ENCODE results near the gene CCM2. TPM values are rescaled to one million over a fixed set of nuclear protein-coding genes. Genes with fewer than 3 reads are reported as not detected.

CCM2 gene
- total RNA-seq, 4 donors from 2014 or later = 35.8 to 62.0 (median 51.9) TPM

GRCh38 chr7:44986218-44987053 lies 13.6 kb upstream of the CCM2 start:
- Histone ChIP-seq H3K4me1 (peaks cover 0 to 36% (median 12%) of the 10 kb centered on the region in 3 donors), H3K4me3 (peak overlapping the region; percentile 62 to 65), H3K36me3 (peaks cover 0 to 42% of the 10 kb centered on the region in 2 donors), H3K9me3 (no peaks in the 10 kb centered on the region), H3K27ac (peak overlapping the region; percentile 94 to 97 (median 96)), H3K27me3 (no peaks in the 10 kb centered on the region)
- WGBS, 2 donors (ENCODE audit: low coverage in 1 of 2) = 1 to 3% methylated on average over 14 to 15 of the region's 68 CpGs
- ATAC-seq = peak; percentile 98
- TF ChIP-seq POLR2AphosphoS5 (IDR thresholded peaks at IDR 0.05) (peak; percentile 98), POLR2A (IDR thresholded peaks at IDR 0.05) (peak; percentile 90 to 94), EP300 (IDR thresholded peaks at IDR 0.05) (no peak)

DNA sequence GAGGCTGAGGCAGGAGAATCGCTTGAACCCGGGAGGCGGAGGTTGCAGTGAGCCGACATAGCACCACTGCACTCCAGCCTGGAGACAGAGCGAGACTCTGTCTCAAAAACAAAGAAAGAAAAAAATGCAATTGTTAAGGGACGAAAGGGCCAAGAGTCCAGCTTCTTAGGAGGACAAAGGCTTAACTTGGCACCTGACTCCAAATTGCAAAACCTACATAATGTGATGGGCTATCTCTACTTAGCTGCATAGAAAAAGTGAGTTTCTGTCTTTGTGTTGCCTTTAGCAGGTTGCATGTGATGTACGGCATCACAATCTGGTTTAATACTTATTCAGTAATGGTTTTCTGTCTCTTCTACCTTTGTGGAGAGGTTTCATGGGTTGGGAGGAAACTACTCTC lies 12.5 kb upstream of the CCM2 start:
- ATAC-seq = no peak
- Histone ChIP-seq H3K36me3 (peaks cover 0 to 32% of the 10 kb centered on the region in 2 donors), H3K4me1 (peaks cover 0 to 35% (median 12%) of the 10 kb centered on the region in 3 donors), H3K27ac (peak overlapping the region in 3 of 4 donors; percentile 94 to 96 (median 95)), H3K9me3 (no peaks in the 10 kb centered on the region), H3K4me3 (peak overlapping the region in 1 of 2 donors; percentile 62), H3K27me3 (no peaks in the 10 kb centered on the region)
- WGBS, 2 donors (ENCODE audit: low coverage in 1 of 2) = 80 to 100% methylated on average over 3 to 7 of the region's 7 CpGs
- TF ChIP-seq EP300 (IDR thresholded peaks at IDR 0.05) (no peak), POLR2A (IDR thresholded peaks at IDR 0.05) (no peak), POLR2AphosphoS5 (IDR thresholded peaks at IDR 0.05) (no peak)
- TF ChIP-seq, protein P1, sequence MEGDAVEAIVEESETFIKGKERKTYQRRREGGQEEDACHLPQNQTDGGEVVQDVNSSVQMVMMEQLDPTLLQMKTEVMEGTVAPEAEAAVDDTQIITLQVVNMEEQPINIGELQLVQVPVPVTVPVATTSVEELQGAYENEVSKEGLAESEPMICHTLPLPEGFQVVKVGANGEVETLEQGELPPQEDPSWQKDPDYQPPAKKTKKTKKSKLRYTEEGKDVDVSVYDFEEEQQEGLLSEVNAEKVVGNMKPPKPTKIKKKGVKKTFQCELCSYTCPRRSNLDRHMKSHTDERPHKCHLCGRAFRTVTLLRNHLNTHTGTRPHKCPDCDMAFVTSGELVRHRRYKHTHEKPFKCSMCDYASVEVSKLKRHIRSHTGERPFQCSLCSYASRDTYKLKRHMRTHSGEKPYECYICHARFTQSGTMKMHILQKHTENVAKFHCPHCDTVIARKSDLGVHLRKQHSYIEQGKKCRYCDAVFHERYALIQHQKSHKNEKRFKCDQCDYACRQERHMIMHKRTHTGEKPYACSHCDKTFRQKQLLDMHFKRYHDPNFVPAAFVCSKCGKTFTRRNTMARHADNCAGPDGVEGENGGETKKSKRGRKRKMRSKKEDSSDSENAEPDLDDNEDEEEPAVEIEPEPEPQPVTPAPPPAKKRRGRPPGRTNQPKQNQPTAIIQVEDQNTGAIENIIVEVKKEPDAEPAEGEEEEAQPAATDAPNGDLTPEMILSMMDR (IDR thresholded peaks at IDR 0.05) = no peak

GRCh38 chr7:44987996-44988395 lies 12.0 kb upstream of the CCM2 start:
- Histone ChIP-seq H3K9me3 (no peaks in the 10 kb centered on the region), H3K27me3 (no peaks in the 10 kb centered on the region), H3K36me3 (peaks cover 0 to 26% of the 10 kb centered on the region in 2 donors), H3K4me3 (no peak overlapping the region), H3K4me1 (peaks cover 0 to 35% (median 12%) of the 10 kb centered on the region in 3 donors), H3K27ac (no peak overlapping the region)
- ATAC-seq = no peak
- 80 to 86% methylated on average over 6 to 7 of the region's 10 CpGs for WGBS, 2 donors (ENCODE audit: low coverage in 1 of 2)
- TF ChIP-seq, protein P1 (IDR thresholded peaks at IDR 0.05) = no peak
- TF ChIP-seq POLR2AphosphoS5 (IDR thresholded peaks at IDR 0.05) (no peak), POLR2A (IDR thresholded peaks at IDR 0.05) (no peak), EP300 (IDR thresholded peaks at IDR 0.05) (no peak)

- peaks cover 0 to 19% of the 10 kb centered on the region in 2 donors for H3K36me3 ChIP-seq
These were observed 11.3 kb upstream of the CCM2 start for GRCh38 chr7:44988701-44989100.

DNA sequence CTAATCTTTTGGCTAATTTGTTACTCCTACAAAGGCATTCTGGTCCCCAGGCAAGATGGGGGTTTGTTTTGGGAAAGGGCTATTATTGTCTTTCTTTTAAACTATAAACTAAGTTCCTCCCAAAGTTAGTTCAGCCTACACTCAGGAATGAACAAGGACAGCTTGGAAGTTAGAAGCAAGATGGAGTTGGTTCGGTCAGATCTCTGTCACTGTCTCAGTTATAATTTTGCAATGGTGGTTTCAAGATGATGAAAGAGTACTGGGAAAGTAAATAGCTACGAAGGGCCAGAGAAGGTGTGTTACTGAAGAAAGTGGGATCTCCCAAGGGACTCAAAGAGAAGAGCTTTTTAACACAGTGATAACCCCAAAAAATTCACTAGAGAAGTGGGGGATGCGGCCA lies 10.9 kb upstream of the CCM2 start:
- TF ChIP-seq, protein P1 (IDR thresholded peaks at IDR 0.05) = no peak
- TF ChIP-seq EP300 (IDR thresholded peaks at IDR 0.05) (no peak), POLR2A (IDR thresholded peaks at IDR 0.05) (no peak), POLR2AphosphoS5 (IDR thresholded peaks at IDR 0.05) (no peak)
- 86 to 94% methylated on average over 2 to 3 of the region's 3 CpGs for WGBS, 2 donors (ENCODE audit: low coverage in 1 of 2)
- H3K27me3 ChIP-seq = no peaks in the 10 kb centered on the region
- H3K27ac ChIP-seq = no peak overlapping the region
- ATAC-seq = no peak
- H3K4me1 ChIP-seq = peaks cover 0 to 30% (median 12%) of the 10 kb centered on the region in 3 donors
- H3K9me3 ChIP-seq = no peaks in the 10 kb centered on the region
- H3K4me3 ChIP-seq = no peak overlapping the region
- peaks cover 0 to 15% of the 10 kb centered on the region in 2 donors for H3K36me3 ChIP-seq

More at GRCh38 chr7:44988701-44989100, 11.3 kb upstream of the CCM2 start:
- Histone ChIP-seq H3K9me3 (no peaks in the 10 kb centered on the region), H3K27me3 (no peaks in the 10 kb centered on the region), H3K4me1 (peaks cover 0 to 34% (median 12%) of the 10 kb centered on the region in 3 donors), H3K27ac (no peak overlapping the region), H3K4me3 (no peak overlapping the region)
- TF ChIP-seq, protein P1 (IDR thresholded peaks at IDR 0.05) = no peak
- no peak for TF ChIP-seq EP300 (IDR thresholded peaks at IDR 0.05)
- no peak for TF ChIP-seq POLR2AphosphoS5 (IDR thresholded peaks at IDR 0.05)
- TF ChIP-seq POLR2A (IDR thresholded peaks at IDR 0.05) = no peak
- ATAC-seq = no peak
- 61% methylated on average over 3 of the region's 4 CpGs; no CpG with 5 or more reads in 1 of the 2 donors for WGBS, 2 donors (ENCODE audit: low coverage in 1 of 2)
